Stomach (tissue), 4 donors: ENCODE measurements around the gene SLC6A17.

Experiments used
- EP300 ChIP-seq: sonication (generic); formaldehyde crosslinking; IDR thresholded peaks from one replicate; pipeline ENCODE4 v1.6.1; 2017; ENCODE audit warnings: antibody characterized with exemption
- POLR2A ChIP-seq, 4 donors: fragments of 450-650 bp; IDR thresholded peaks; one replicate each; pipeline ENCODE4 v1.6.1; 2016; ENCODE audit warnings: antibody characterized with exemption in 4 of 4, control low read depth in 2 of 4, mild to moderate bottlenecking in 1 of 4, moderate library complexity in 1 of 4
- TF ChIP-seq, protein P1 (sequence below), 7 experiments: fragments of 450-650 bp in 4 of 7; fragments of 200-600 bp in 3 of 7; sonication (generic) in 3 of 7; IDR thresholded peaks; one replicate each; pipeline ENCODE4 v1.5.1; 2016 to 2019; ENCODE audit warnings: antibody characterized with exemption in 7 of 7, control low read depth in 2 of 7, mild to moderate bottlenecking in 1 of 7

GRCh38 chr1:110185181-110185580, 34.9 kb downstream of the SLC6A17 start:
- TF ChIP-seq, protein P1, sequence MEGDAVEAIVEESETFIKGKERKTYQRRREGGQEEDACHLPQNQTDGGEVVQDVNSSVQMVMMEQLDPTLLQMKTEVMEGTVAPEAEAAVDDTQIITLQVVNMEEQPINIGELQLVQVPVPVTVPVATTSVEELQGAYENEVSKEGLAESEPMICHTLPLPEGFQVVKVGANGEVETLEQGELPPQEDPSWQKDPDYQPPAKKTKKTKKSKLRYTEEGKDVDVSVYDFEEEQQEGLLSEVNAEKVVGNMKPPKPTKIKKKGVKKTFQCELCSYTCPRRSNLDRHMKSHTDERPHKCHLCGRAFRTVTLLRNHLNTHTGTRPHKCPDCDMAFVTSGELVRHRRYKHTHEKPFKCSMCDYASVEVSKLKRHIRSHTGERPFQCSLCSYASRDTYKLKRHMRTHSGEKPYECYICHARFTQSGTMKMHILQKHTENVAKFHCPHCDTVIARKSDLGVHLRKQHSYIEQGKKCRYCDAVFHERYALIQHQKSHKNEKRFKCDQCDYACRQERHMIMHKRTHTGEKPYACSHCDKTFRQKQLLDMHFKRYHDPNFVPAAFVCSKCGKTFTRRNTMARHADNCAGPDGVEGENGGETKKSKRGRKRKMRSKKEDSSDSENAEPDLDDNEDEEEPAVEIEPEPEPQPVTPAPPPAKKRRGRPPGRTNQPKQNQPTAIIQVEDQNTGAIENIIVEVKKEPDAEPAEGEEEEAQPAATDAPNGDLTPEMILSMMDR (IDR thresholded peaks at IDR 0.05), result no peak
- TF ChIP-seq EP300, result no peak
- TF ChIP-seq POLR2A (IDR thresholded peaks at IDR 0.05), result no peak
